GM19395 (cell line): ENCODE measurements around the gene SRGN.
A peak's percentile ranks its signal among the peaks of the same experiment; 100 is the strongest.

Experiments used
- ATAC-seq: cut with Tn5 transposase; IDR thresholded peaks from one replicate; pipeline ENCODE4 v1.9.1; 2021; ENCODE audit warnings: mild to moderate bottlenecking, moderate library complexity; ENCODE audit not compliant: unreplicated experiment

Gene SRGN

DNA sequence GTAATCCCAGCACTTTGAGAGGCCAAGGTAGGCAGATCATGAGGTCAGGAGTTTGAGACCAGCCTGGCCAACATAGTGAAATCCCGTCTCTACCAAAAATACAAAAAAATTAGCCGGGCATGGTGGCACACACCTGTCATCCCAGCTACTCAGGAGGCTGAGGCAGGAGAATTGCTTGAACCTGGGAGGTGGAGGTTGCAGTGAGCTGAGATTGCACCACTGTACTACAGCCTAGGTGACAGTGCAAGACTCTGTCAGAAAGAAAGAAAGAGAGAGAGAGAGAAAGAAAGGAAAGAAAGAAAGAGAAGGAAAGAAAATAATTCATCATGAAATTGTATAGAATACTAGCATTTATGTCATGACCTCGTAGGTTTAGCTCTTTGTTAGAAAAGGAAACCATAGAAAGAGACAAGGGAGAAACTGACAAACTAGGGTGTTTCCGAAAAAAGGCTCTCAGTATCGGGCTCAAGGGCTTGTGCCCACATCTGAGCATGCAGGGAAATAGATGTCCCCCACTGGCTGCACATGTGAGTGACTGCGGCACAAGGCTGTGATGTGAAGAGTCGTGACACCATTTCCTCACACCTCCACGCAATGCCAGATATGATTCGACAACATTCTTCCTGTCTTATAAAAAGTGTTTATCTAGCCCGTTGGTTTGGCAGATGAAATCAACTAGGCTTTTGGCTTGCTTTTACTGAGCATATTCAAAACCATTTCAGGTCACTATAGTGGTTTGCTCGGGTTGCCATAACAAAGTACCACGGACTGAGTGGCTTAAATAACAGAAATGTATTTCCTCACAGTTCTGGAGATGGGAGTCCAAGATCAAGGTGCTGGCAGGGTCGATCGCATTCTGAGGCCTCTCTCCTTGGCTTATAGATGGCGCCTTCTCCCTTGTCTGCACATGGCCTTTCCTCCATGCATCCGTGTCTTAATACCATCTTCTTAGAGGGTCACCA is 2.0 kb downstream of the SRGN start:
- ATAC-seq, result peak; percentile 50

DNA sequence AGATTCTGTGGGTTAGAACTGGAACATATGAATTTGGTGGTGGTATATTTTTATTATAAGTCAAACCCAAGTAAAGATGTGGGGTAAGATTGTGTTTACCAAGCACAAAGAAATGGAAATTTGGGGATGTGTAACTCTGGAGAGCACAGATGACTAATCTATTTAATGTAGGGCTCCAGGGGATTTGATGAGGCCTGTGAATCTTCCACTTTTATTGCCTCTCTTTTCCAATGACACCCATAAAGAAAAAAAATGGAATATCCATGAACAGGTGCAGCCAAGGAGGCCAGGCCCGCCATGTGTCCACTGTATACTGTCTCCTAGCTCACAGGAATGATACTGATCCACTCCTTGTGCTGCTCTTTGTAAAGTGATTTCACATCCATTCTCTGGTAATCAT is 2.8 kb downstream of the SRGN start:
- no peak for ATAC-seq

DNA sequence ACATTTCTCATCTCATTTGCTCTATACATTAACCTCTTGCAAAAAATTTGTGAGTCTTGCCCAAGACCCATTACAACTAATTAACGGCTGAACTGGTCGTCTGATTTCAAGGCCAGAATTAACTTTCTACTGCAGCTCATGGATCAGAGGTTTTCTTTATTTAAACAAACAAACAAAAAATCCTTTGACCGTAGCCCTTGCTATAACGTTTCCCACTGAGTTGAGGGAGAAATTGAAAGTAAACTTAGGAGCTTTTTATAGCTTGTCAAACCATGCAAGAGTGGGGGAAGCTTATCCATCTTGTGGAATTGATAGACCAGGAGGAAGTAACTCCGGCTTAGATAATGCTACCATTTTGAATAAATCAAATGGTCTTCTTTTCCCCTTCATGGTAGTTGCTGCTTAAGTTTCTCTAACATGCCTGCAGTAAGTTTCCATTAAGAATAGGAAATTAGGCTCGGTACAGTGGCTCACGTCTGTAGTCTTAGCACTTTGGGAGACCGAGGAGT is 3.3 kb downstream of the SRGN start:
- ATAC-seq, result no peak

GRCh38 chr10:69092959-69093850 is 5.3 kb downstream of the SRGN start:
- ATAC-seq, result peak; percentile 45

DNA sequence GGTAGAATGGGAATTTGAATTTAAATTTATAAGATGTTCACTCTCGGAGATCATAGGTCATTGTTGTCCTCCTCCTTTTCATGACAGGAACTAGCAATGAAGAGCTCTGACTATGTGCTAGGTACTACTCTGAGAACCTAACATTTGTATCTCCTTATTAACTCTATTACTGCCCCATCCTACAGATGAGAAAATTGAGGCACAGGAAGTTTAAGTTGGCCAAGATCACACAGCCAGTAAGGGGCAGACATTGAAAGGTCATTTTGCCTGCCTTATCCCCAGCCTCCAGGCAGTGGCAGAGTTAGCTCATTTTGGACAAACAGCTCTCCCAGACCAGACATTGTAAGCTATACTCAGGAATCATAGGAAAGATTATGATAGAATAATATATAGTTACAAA is 6.0 kb downstream of the SRGN start:
- no peak for ATAC-seq

DNA sequence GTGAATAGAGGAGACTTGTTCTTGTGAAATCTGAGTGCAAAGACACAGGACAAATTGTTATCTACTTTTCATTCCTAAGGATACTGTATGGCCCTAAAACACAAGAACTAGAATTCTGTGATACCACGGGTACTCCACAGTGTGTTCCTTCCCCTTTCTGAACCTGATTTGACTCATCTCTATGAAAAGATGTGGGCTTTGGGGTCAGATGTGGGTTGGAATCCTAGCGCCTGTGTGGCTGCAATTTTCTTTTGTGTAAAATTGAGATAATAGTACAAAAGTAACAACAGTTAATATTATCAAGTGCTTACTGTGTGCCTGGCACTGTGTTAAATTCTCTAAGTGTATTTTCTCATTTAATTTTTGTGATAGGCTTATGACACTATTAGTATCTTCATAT is 8.1 kb downstream of the SRGN start:
- no peak for ATAC-seq

DNA sequence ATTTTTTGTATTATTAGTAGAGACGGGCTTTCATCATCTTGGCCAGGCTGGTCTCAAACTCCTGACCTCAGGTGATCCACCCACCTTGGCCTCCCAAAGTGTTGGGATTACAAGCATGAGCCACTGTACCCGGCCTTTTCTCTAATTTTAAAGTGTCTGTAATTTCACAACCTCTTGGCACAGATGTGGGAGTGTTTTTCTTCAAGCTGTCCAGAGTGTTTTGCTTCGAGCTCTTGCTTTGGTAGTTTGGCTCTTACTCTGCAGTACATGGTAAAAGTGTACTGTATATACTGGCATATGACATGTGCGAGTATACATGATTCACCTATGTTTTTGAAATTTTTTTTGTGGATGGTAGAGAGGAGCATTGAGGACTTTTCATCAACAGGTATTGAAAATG is 9.8 kb downstream of the SRGN start:
- no peak for ATAC-seq

GRCh38 chr10:69100136-69100872 is 12.4 kb downstream of the SRGN start:
- ATAC-seq, result no peak

DNA sequence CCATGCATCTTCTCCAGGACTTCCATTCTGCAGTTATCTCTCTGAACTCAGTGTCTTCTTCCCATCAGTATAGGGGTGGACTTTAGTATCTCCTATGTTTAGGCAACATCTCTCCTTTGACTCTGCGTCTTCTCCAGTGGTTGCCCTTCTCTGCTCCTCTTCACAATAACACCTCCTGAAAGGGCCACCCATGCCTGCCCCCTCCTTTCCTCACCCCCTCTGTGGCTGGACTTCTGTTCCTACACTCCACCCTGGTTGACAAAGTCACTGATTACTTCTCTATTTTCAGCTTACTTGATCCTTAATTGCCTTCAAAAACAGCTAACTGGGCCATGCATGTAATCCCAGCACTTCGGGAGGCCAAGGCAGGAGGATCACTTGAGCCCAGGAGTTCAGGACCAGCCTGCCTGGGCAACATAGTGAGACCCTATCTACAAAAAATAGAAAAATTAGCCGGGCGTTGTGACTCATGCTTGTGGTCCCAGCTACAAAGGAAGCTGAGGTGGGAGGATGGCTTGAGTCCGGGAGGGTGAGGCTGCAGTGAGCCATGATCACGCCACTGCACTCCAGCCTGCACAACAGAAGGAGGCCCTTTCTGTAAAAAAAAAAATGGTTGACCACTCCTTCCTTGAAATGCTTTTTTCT is 13.7 kb downstream of the SRGN start:
- ATAC-seq, result no peak

DNA sequence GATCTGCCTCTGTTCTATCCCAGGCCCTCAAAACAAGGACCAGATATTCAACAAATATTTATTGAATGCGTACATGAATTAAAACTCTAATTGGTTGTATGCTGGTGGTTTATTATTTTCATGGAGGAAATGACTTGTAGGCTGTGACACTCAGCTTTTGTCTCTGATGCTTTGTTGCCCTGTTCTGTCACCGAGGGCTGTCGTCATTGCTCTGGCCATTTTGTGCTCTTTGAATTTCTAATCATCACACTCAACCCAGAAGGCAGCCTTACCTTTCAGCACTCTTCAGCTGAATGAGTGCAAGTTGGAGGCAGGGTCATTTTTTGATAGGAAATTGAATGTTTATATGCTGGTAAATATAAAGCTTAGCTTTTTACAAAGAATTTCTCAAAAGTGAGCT is 14.5 kb downstream of the SRGN start:
- ATAC-seq, result no peak

GRCh38 chr10:69103784-69104183 is 15.9 kb downstream of the SRGN start:
- ATAC-seq, result no peak

GRCh38 chr10:69104994-69105790 is 17.3 kb downstream of the SRGN start:
- no peak for ATAC-seq

DNA sequence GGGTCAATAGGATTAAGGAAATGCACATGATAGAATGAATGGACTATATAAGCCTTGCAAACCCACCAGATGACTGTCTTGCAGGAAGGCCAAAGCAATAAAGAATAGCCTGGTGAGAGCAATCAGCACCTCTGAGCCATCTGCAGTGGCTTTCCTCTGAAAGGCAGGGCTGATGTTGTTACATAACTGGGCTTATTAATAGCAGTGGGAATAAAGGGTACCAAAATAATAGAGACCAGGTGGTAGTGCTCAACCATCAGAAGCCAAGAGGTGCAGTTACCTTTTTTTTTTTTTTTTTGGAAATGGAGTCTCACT is 19.2 kb downstream of the SRGN start:
- no peak for ATAC-seq

DNA sequence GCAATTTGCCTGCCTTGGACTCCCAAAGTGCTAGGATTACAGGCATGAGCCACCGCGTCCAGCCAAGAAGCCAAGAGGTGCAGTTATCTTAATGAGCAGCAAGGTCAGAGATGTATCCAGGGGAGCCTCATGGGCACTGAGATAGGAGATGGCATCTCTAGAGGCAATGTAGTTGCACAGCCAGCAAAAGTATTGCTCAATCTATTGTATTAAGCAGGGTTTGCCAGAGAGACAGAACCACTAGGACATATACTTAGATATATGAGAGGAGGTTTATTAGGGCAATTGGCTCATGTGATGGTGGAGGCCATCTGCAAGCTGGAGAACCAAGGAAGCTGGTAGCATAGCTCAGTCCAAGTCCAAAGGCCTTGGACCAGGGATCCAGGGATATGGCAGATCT is 19.8 kb downstream of the SRGN start:
- ATAC-seq, result no peak

DNA sequence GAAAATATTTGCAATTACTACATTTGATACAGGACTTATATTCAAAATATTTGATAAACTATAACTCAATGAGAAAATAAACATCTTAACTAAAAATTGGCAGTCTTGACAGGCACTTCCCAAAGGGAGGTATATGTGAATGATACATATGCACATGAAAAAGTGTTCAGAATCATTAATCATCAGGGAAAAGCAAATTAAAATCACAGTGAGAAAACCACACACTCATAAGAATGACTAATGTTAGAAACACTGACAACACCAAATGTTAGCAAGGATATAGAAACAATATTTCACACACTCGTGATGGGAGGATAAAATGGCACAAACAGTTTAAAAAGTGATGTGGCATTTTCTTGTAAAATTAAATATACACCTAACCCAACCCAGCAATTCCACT is 32.0 kb downstream of the SRGN start:
- no peak for ATAC-seq

GRCh38 chr10:69123306-69123746 is 35.4 kb downstream of the SRGN start:
- ATAC-seq, result peak; percentile 40

- ATAC-seq, result peak; percentile 82
Measured at GRCh38 chr10:69123747-69124562, 36.1 kb downstream of the SRGN start, which contains the start of gene VPS26A. Gene VPS26A, plus strand, starts transcription at chr10:69124178. Its CDS starts 100 bp downstream, at chr10:69124278.

DNA sequence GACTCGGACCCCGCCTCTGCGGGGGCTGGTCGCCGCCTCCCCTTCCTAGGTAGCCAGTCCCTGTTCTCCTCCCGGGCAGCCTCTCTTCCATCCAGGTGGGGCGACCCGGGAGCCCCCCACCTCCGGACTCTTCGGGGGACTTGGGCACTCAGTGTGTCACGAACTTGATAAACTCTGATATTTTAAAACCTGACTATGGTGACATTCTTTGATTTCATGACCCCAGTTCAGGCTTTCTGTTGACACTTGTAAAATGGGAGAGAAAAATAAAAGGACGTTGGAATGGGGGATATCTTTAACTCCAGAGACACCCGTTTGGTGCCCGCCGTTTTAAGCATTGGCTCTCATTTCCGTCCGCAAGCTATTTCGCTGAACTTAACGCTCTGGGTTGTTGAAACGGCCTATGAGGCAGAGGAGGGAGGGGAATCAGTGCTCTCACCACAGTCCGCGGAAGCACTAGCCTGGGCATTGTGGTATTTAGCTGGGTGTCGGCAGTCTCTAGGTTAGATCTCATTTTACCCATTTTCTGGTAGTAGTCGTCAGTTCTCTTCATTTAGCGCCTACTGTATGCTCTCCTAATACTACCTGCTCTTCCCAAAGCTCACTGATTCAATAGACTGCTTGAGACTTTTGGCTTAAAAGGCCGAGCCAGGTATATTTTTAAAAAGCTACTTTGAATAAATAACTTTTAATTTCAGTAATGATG is 36.8 kb downstream of the SRGN start:
- peak; percentile 33 for ATAC-seq
